Amniotic epithelial cell (primary cell): ENCODE measurements around the gene PIAS4.
A peak's percentile ranks its signal among the peaks of the same experiment; 100 is the strongest.

Source experiments
- DNase-seq: peaks from one replicate; pipeline ENCODE4 v3.0.0-alpha.2; 2010; ENCODE audit warnings: low read depth

The PIAS4 gene

DNA sequence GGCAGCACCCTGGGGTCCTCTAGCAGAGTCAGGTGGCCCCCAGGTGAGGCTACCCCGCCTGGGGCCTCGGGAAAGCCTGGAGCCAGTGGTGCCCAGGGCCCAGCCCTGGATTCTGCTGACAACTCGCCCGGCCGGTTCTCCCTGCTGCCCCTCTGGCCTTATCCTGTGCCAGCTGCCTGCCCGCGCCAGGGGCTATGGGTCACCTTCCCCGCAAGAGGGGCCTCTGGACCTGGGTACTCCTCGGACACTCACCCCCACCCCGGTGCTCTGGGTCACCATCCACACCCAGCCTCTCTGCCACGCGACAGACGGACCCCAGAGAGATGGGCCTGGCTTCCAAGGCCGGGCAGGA is 35.2 kb downstream of the PIAS4 start:
- DNase-seq, result no peak

DNA sequence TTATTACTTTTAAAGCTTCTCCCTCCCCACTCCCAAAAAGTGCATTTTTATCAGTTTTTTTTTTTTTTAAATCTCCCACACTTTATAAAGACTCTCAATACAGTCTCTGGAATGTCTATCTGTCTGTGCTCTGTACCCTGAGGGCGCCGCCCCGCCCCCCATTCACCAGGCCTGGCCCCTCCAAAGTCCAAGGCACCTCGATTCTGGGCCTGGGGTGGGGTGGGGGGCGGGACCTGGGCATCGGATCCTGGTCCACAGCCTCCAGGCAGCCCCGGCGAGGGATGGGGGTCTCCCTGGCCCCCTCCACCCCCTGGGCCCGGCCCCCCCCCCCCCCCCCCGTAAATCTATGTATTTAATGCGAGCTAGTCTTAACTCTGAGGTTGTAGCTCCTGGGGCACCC is 35.9 kb downstream of the PIAS4 start:
- DNase-seq, result no peak

DNA sequence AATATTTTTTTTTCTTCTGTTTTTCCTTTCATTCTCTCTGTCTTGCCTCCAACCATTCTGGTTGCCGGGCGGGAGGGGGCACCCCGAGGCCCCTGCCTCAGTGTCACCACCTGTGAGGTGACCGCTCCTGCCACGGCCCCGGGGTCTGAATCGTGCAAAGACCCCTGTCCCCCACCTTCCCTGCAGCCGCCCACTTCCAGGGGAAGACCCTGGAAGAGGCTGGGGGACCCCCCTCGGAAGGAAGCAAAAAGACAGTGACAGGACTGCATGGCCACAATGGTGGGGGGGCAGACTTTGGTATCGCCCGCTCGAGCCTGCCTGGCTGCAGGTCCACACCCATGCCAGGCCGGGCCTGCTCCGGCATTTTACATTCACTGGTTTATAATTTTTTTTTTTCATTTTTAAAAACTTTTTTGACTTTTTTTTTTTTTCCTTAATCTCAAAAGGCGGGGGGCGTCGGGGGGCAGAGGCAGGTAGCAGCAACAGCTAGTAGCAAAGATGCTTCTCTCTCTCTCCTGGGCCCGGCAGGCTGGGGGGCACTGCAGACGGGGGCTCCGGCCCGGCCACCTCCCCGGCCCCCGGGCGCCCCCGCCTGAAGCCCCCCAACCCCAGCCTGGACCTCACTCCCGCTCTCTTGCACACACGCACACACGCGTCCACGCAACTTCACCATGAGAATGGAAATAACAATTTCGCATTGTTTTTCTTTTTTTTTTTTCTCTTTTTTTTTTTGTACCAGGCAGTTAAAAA is 36.6 kb downstream of the PIAS4 start:
- DNase-seq, result no peak

DNA sequence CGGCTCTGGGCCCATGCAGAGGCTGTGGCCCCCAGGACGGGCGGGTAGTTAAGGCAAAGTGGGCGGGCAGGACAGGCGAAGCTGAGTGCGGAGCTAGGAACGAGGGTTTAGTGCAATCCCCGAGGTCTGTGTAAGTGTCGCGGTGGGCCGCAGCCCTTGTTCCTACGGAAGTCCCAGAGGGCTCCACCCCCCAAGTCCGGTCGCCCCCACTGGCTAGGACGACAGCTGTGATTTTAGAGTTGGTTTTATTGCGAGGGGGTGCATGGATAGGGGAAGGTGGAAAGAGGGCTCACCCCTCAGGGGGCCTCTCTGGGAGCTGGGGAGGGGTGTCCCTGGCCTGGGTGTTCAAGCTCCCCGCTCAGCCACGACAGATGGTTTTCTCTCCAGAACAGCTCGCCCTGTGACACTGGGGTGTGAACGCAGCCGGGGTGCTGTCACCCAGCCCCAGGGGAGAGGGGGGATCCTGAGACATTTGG is 37.5 kb downstream of the PIAS4 start:
- no peak for DNase-seq

- DNase-seq, result no peak
Observed at GRCh38 chr19:4045597-4046361, 38.2 kb downstream of the PIAS4 start.

GRCh38 chr19:4046362-4046691 is 38.8 kb downstream of the PIAS4 start:
- no peak for DNase-seq

DNA sequence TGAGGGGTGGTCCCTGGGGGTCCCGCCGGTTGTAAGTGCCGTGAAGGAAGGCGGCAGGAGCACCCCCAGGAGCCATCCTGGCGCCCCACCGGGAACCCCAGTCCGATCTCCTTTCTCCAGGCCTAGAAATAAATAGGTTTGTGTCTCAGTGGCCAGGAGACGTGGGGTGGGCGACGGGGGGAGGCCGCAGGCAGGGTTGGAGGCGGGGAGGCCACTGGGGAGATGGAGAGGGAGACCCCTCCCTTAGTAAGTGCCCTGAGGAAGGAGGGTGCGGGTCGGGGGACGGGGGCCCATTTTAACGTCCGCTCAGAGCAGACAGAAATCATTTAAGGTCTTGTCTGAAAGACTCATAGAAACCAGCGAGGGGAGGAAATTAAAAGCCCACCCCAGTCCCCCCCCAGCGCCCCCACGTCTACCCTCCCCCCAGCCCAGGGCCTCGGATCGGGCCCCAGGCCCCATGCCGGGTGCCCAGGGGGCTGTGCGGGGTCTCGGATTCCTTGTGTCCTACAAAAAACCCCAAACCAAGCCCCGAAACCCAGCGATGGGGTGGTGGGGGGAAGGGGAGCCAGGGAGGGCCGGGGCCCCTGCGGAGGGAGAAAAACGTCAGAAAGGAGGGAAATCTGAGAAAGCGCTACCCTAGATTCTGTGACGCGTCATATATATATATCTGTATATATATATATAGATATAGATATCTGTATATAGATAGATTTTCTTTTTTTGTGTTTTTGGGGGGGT is 39.6 kb downstream of the PIAS4 start:
- no peak for DNase-seq

GRCh38 chr19:4049432-4049831 is 41.9 kb downstream of the PIAS4 start:
- no peak for DNase-seq

DNA sequence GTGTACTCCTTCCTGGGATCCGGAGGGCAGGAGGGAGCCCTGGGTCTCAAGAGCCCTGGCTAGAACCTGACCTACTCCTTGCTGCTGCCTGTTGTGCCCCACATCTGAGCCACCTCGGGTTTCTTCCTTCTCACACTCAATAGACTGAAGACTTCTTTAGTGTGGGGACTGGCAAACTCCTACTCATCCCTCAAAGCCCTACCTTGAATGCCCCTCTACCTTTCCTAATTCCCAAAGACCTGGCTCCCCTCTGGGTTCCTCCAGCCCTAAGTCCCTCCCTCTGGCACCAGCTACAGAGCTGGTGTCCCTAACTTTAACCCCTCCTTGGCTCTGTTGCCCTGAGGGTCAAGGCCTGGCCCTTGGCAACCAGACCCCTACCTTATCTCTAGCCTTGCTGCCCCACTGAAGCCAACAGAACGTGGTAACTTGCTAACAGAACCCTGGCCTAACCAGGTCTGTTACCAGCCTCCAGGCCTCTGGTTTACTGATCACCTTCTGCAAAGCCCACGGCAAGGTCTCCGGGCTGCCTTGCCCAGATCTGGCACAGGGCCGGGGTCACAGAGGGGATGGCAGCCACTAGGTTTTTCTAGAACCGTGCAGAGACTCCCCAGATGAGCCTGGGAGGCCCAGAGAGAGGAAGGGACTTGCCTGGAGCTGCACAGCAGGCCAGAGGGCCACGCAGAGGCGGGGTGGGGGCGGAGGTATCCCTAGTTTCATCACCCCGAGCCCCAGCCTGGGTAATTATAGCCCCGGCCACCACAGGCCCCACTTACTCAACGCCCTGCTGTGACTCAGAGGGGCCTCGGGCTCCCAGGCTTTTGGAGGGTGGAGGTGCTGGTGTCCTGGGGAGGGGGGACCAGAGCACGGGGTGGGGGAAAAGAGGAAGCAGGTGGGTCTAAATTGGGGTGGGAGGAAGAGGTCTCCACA is 43.9 kb downstream of the PIAS4 start:
- DNase-seq, result peak; percentile 74

GRCh38 chr19:4052114-4052992 is 44.8 kb downstream of the PIAS4 start:
- peak; percentile 52 for DNase-seq

DNA sequence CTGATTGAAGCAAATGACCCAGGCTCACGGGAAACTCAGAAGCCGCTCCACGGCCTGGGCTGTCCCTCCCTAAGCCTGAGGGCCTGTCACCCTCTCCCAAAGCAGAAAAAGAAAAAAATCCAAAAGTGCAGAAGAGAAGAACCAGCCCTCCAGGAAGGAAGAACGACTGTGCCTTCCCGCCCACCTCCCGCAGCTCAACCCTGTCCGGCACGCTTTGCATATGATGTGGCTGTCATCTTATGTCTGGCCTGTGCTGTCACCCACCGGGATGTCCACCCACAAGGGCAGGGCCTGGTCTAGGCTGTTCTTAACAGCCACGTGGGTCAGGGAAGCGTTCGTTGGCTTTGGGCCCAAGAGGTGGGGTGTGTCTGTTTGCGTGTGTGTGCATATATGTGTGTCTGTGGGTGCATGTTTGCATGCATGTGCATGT is 45.5 kb downstream of the PIAS4 start:
- DNase-seq, result no peak

GRCh38 chr19:4053423-4054324 is 46.1 kb downstream of the PIAS4 start:
- no peak for DNase-seq

DNA sequence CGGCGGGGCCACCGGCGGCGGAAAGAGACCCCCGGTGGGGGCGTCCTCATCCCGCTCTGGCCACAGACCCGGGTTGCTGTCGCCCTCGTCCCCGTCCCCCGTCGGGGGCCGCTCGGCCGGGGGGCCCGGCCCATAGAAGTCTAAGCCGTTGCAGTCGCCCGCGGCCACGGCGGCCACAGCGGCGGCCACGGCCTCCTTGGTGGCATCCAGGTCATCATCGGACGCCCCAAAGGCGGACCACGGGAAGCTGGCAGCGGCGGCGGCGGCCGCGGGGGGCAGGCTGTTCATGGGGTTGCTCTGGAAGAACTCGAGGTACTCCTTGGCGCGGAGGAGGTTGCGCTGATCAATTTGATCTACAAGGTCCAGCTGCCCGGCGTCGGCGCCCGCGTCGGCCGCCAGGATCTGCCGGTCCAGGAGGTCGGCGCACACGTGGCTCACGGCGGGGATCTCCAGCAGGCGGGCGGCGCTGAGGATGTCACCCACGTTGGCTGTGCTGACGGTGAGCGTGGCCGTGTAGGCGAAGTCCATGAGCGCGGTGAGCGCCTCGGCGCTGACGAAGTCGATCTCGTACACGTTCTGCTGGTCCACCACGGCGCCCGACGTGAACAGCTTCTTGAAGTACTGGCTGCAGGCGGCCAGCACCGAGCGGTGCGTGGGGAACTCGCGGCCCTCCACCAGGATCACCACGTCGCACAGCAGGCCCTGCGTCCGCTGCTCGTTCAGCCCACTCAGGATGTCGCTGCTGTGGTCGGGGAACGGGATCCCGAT is 47.1 kb downstream of the PIAS4 start:
- DNase-seq, result no peak

GRCh38 chr19:4055209-4055552 is 47.6 kb downstream of the PIAS4 start:
- DNase-seq, result no peak

DNA sequence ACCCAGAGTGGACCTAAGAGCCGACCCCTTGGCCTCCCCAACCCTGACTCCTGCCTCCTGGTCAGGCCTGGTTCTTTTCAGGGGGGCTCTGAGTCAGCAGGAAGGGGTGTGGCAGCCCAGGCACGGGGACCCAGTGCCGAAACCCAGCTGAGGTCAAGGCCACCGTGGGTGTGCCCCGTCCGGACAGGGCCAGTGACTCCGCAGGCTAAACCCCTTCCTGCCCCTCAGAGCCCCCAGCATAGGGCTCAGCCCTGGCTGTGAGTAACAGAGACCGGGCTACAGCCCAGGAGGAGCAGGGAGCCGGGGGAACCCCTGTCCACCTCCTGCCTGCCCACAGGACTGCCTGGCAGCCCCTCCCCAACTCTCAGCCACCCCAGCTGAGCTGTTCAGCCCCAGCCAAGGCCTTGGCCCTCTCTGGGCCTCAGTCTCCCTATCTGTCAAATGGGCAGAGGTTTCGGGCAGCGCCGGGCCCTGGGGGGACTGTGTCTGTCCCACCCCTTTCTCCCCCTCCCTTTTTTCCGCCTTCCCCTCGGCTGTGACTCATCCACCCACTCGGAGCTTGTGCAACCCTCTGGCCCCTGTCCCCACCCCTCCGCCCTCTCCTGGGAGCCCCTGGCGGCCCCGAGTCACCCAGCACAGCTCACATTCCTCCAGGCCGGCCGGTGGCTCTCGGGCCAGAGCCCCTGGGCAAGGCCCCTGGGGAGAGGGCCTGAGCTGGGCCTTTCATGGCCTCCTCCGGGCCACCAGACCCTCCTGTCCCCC is 50.6 kb downstream of the PIAS4 start:
- peak; percentile 87 for DNase-seq

DNA sequence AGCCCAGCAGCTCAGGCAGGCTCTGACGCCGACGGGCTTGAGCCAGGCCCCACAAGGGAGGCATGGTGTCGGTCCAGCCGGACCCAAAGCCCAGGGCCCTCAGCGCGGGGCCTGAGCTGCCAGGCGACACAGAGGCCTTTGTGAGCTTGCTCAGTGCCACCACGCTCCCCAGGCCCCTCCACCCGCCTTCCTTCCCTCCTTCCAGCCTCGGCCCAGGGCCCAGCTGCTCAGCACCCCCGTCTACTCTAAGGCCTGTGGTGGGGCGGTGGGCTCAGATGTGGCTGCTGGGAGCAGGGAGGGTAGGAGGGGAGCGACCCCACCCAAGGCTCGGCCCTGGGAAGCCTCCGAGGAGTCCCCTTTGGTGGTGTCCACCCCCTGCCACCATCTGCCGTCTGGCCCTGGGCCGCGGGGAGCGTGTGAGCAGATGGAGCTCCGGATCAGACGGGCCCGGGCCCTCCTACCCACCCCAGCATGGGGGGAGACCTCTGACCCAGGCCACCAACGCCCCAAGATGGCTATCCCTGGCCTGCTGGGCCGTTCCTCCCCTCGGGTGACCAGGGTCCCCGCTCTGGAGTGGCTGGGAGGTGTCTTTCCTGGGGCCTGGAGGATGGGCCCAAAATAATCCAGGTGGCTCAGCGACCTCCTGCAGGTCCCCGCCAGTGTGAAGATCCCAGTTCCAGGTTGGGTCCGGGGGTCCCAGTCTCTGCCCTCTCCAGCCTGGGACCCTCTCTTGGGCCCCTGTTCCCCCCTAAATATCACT is 51.3 kb downstream of the PIAS4 start:
- no peak for DNase-seq

DNA sequence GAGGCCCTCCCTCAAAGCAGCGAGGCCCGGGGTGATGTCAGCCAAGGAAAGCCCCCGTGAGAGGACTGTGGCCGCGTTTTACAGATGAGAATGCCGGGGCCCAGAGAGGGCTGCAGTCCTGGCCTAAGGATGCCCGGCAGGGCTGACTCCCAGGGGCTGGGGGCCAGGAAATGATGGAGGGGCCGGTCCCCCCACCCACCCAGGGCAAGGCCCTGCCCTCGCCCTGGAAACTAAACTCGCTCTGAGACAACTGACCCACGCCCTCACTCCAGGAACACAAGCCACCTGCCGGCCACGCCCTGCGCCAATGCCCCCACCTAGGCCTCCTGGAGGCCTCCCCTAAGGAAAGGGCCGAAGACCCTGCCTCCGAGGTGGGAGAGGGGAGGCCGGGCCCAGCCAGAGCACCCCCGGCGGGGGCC is 51.9 kb downstream of the PIAS4 start:
- no peak for DNase-seq
